Fibroblast of skin of back (primary cell): ENCODE measurements around the gene PRKCD.

Experiments used
- DNase-seq: peaks from one replicate; pipeline ENCODE4 v3.0.0-alpha.2; 2013

The PRKCD gene

DNA sequence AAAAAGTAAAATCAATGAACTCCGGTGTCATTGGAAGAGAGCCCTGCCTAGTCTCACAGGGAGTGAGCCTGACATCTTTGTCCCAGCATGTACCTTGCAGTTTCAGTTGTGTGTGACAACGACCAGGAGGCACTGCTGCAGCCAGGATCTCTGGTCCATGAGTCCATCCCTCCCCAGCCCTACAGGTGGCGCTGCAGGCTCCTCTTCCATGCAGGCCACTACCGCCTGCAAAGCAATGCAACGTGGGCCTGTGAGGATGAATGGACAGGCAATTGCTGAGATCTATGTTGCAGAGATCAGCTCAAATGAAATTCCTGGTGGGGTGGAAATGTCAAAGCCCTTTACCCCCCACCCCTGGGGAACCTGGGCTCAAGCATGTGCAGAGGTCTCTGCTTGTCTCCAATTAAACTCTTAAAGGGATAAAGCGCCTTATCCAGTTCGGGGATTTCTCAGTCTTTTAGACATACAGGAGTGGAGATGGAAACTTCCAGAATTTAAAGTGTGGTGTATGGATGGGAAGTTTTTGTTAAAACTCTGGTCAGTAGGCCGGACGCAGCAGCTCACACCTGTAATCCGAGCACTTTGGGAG lies 59.0 kb downstream of the PRKCD start:
- peak; percentile 78 for DNase-seq

DNA sequence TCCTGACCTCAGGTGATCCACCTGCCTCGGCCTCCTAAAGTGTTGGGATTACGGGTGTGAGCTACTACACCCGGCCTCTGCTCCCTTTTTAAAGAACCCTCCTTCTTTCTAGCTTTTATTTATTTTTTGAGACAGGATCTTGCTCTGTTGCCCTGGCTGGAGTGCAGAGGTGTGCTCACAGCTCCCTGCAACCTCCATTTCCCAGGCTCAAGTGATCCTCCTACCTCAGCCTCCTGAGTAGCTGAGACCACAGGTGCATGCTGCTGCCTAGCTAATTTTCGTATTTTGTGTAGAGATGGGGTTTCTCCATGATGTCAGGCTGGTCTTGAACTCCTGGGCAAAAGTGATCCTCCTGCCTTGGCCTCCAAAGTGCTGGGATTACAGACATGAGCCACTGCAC lies 60.3 kb downstream of the PRKCD start:
- DNase-seq: no peak

DNA sequence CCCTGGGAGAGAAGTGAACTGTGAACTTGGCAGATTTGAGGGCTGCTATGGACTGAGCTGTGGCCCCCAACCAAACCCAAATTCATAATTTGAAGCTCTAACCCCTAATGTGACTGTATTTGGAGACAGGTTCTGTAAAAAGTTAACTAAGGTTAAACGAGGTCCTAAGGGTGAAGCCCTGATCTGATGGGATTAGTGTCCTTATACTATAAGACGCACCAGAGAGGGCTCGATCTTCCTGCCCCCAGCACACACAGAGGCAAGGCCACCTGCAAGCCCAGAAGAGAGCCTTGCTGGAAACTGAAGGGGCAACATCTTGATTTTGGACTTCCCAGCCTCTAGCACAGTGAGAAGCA lies 60.8 kb downstream of the PRKCD start:
- no peak for DNase-seq

- DNase-seq: no peak
These were observed 61.3 kb downstream of the PRKCD start for GRCh38 chr3:53222183-53222901.

DNA sequence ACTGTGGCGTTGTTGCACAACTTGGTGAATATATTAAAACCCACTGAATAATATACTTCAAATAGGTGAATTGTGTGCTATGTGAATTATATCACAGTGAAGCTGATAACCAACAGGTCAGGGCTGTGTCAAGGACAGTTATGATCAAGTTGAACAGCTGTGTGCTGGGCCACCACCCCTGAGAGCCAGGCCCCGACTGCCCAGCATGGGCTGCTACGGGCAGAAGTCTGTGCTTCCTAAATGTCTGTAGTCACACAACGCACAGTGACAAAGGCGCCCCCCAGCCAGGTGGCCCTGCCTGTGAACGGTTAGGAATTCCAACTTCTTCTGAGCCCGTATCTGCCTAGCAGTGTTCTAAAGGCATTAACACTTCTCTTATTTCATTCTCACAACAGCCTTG lies 62.0 kb downstream of the PRKCD start:
- no peak for DNase-seq

- no peak for DNase-seq
These were observed 62.5 kb downstream of the PRKCD start for GRCh38 chr3:53223541-53223966.

DNA sequence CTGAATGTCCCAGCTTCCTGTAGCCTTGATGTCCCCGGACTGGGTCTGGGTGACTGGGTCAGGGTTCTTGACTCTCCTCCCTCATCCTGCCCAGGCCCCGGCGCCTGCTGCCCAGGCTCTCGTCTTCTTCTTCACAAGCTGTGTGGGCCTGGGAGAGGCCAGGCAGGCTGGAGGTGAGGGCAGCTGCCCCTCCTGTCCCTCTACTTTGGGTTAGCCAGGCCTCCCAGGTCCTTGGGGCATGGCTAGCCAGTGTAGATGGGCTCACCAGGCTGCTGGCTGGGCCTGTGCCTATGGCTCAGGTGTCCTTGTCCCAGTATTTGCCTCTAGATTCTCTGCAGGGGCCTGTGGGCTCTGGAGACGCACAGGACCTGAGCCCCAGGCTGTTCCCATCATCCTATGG lies 63.0 kb downstream of the PRKCD start:
- DNase-seq: no peak

DNA sequence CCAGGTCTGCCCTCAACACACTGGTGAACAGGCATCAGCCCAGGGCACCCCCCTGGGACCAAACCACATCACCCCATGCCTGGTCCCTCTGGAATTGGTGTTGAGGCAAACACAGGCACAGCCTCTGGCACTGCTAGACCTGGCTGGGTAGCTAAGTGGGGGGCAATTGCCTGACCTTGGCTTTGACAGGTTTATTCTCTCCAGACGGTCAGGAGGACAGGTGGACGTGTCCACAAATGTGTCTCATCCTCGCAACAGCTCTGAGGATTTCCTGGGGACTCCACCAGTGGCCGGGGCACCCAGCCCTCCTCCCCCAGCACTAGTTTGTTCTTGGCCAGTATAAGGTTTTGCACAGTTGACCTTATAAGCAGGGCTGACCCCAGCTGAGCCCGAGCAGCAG lies 63.5 kb downstream of the PRKCD start:
- no peak for DNase-seq

DNA sequence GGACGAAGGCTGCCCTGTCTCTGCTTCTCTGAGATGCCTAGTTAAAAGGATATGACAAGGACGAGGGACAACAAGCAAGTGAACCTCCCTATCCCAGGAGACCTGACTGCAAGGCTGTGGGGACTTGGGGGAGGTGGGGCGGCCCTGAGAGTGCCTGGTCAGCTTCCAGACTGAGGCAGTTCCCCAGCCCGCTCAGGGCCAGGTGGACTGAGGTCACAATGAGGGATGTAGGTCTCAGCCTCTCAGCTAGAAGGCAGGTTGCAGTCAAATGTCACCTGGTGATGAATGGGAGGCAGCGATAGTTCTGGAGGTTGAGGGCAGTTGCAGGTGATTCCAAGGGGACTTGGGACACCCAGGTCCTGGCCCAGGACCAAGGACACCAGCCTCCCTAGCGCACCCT lies 64.2 kb downstream of the PRKCD start:
- no peak for DNase-seq

- no peak for DNase-seq
These were observed 64.6 kb downstream of the PRKCD start for GRCh38 chr3:53225651-53226050.

DNA sequence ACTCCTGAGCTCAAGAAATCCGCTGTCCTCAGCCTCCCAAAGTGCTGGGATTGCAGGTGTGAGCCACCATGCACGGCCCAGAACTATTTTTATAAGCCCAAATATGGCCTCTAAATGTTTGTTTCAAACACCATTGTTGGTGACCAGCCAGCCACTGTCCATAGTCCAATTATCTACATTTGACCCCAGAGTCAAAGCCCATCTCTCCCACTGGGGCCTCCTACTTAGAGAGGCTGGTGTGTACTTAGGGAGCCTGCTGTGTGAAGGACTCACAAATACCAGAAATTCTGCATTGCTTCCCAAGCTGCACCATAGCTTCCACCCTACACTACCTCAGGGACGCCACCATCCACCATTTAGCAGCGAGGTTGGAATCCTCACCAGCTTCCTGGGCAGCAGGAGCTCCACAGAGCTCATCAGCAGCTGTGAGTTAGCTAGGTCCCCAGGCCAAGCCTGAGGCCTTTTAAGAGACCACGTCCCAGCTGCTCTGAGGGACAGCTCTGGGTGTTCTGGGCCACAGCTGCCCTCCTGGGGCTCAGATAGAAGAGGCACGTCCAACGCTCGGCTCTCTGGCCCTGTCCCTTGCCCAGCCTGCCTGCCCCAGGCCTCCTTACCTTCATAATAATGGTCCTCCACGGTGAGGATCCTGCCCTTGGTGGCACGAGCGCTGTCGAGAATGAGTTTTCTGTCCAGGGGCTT lies 65.3 kb downstream of the PRKCD start:
- no peak for DNase-seq

DNA sequence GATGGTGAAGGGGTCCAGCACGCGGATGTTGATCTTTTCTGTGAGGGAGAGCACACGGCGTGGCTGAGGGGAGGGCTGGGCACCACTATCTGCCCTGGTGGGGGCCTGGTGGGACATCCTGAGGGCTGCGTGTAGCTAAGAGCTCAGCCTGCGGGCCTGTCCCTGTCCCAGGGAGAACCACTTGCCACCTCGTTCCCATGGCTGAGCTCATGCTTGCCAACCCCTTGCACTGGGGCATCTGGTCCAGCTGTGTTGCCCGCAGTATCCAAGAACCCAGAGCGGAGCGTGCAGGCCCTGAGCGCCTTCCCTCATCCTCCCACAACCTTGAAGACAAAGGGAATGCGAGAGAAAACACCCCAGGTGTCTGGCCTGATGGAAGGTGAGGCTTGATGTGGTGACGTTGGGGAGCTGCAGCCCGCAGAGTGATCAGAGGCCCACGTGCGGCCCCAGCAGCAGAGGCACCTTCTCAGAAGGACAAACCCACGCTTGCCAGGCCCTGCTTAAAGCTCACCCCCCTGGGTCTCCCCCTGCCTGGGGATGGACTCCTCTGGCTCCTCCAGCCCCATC lies 65.9 kb downstream of the PRKCD start:
- DNase-seq: no peak

- DNase-seq: no peak
These were observed 67.2 kb downstream of the PRKCD start for GRCh38 chr3:53227993-53228885.

- no peak for DNase-seq
These were observed 68.2 kb downstream of the PRKCD start for GRCh38 chr3:53229171-53229570.

DNA sequence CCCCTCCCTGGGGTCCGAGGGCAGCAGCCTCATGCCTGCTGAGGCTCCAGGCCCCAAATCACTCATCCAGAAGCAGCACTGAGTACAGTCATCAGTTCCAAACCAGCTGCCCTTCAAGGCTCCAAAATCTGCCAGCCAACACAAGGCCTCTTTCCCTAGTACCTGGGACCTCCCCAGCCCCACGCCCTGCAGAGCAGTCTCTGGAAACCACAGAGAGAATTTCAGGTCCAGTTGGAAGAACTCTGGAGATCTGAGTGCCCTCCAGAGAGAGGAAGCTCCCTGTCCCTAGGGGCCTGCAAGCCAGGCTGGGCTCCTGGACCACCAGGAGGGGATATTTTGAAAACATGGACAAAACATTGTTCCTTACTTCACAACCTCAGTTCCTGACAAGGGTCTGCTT lies 68.6 kb downstream of the PRKCD start:
- DNase-seq: no peak

DNA sequence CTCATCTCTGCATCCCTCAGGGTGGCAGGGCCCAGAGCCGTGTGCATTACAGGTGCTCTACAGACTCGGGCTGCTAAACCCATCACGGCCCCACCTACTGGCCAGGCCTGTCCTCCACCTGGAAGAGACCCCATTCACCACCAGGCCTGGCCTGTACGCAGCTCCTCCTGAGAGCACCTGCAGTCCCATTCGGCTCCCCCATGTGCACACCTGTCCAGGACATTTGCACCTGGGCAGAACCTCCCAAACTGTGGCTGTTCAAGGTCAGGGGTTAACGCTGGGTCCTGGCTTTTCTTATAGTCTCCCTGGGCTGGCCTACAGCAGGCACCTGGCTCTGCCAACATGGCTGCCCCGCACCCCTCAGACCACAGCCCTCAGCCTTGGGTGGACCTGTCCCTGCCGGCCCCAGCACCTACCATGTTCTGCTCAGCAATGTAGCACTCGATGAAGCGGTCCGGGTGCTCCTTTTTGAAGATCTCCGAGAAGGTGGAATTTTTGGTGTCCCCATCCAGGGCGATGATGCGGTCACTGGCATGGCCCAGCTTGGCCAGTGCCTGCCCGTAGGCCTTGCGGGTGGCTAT lies 69.1 kb downstream of the PRKCD start:
- no peak for DNase-seq

GRCh38 chr3:53230789-53231188 lies 69.8 kb downstream of the PRKCD start:
- DNase-seq: no peak

GRCh38 chr3:53231532-53232511 lies 70.8 kb downstream of the PRKCD start:
- no peak for DNase-seq

DNA sequence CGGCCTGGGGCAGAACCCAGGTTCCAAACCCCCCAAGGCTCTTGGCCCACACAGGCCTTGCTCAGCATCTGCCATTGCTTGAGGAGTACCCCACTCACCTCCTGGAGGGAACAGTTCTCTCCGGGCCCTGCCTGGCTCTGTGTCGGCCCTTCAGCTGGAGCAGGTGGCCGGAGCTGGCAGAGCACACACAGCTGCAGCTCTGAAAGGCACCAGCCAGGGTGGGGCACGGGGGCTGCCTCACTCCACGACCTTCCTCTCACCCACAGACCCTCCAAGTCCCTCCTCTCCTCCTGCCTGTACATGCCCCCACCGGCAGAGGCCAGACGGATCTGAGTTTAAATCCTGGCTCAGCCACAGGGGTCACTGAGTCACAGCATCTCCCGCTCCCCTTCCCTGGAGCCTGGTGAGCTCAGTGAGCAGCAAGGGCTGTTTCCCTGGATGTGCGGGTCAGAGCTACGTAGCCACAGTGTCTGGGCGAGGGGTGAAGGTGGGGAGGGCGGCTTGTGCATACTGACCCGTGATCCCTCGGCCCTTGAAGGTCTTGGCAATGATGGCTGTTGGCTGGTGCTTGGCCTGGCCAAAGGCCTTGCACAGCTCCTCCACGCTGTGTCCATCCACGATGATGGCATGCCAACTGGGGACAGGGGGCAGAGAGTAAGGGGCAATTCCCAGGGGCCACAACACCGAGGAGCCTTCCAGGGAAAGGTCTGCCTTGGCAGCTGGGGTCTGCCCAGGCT lies 71.8 kb downstream of the PRKCD start:
- no peak for DNase-seq

DNA sequence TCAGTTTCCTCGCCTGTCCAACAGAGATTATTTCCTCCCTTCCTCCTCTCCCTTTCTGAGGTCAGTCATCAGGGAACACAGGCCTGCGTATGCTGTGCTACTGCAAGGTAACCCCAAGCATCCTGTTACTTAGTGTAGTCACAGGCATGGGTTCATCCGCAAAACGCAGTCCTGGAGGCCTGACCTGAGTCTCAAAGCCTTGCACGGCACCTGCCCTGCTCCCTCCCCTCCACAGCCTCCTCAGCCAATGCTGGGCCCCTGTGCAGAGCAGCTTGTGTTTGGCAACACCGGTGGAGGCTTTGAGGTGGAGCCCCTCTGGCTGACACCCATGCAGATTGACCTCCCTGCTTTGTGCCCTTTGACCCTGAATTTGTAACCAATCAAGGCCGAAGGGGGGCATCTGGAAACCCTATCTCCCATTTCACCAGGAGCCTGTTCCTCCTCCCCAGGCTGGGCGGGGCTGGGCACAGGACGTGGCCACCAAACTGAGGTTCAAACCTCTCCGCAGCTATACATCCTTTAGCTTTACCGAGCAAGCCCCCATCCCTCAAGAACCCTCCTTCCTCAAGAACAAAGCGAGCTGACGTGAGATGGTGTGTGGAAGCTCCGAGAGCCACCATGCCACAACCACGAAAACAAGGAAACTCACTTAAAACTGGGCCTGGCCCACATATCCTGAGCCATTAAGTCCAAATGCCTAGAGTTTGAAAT lies 73.3 kb downstream of the PRKCD start:
- no peak for DNase-seq
